HG03520 (cell line): ENCODE results near the gene PKHD1.

ENCODE experiments used
- ATAC-seq: cut with Tn5 transposase; IDR thresholded peaks from one replicate; pipeline ENCODE4 v1.9.1; 2021; ENCODE audit warnings: mild to moderate bottlenecking, moderate library complexity; ENCODE audit not compliant: unreplicated experiment

Gene PKHD1

GRCh38 chr6:51633424-51633823 lies 454.0 kb downstream of the PKHD1 start:
- ATAC-seq, result no peak

GRCh38 chr6:51630011-51630410 lies 457.4 kb downstream of the PKHD1 start:
- no peak for ATAC-seq

DNA sequence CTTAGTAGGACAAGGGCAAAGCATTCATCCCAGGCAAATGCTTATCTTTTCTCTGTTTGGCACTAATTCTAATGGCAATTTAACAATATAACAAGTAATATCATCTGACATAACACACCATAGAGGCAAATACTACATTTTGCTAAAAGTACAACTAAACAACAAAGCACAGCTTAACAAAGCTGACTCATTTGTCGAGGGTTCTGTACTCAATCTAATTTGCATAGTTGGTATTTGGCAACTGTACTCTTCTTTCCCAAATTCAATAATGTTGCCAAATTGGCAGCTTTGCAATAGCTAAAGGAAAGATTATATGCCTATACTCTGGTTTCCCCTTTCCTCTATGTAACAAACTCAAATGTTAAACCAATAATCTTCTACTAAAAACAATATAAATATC lies 461.0 kb downstream of the PKHD1 start:
- no peak for ATAC-seq

DNA sequence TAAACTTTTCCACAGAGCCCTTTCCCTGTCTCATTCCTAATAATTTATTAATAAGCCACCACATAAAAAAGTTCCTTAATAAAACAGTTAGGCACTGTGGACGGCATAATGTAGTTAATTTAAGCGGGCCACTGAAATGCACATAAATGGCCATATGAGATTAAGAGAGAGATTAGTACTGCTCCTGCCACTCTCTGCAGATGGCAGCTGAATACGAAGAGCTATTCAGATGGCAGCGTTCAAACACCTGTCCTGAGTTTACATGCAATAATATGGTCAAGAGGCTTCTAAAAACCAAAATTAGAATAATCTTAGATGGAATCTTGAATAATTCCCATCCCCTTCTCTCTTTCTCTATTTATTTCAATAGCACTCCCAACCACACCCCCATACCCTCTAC lies 461.8 kb downstream of the PKHD1 start:
- no peak for ATAC-seq

DNA sequence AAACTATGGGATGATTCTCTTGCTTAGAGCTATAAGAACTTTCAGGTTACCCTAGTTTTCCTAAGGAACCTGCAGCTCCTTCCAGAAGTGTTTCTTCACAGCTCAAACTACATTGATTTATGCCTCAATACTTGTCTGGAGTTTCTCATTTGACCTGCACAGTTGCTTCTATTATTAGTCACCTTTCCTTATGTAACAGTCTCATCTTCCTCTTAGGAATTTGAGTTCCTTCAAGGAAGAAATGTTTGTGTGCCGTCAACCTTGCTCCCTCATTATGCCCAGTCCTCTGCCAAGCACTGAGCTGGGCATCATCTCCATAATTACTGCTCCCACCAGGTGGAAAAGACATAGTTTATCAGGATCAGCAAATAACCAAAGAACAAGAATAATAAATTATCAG lies 466.4 kb downstream of the PKHD1 start:
- no peak for ATAC-seq

DNA sequence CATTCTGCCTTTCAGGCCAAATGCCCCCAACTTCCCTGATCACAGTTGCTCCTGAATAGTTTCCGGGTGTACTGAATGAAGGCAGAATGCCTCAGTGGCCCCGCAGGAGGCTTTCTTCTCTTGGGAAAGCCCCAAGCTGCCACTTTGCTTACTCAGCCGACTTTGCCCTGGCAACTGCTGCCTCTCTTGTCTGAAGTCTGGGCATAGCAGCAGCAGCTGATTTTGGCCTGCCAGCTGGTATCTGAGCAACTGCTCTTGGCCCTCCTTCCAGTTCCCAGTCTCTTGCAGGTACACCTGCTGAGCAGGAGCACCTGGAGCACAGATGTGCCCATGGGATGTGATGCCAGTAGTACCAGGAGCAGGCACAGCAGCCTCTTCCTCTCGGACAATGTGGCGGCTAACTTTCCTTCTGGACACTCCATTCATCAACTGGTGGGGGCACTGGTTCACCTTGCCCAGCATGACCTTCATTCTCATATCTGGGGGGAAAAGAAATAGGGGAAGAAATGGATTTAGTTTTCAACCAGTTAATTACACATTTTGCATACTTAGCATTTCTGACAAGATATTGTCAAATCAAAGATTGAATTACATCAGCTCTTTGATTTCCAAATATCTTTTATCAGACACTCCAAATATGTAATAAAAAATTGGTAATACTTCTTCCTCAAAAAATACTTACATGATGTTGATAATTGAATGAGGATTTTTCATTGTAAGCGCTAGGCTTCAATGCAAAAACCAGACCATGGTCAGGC lies 468.2 kb downstream of the PKHD1 start:
- peak; percentile 14 for ATAC-seq

GRCh38 chr6:51618563-51618962 lies 468.9 kb downstream of the PKHD1 start:
- peak; percentile 61 for ATAC-seq

DNA sequence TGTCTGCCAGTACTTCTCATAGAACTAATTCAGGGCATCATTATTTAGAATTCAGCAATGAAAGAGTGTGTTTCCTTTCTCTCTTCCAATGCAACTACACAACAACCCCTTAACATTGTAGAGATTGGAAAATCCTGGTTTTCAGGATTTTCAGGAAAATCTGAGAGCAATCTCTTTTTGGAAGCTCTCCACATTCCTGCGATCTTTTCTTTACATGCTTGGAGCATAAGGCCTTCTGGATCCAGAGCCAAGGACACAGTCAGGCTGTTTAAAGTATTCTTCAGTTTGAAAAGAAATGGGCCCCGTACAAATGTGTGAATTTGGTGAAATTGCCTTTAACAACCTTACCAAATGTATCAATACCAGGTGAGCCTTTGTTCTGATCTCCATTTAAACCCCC lies 469.7 kb downstream of the PKHD1 start:
- no peak for ATAC-seq

DNA sequence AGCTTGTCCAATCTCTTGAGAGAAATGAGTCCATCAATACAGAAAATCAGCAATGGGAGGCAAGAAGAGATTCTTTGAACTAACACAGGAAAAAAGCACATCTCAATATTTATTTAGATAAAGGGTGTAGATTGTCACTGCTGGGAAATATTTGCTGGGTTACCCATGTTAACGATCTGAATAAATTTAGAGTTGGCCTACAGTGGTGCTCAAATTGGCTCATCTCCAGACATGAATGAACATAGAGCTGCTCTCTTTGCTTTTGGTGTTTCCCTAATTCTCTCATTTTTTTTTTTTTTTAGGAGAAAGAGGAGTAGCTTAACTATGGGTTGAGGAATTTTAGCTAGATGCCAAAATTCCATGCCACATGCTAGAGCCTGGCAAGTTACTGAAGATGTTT lies 471.2 kb downstream of the PKHD1 start:
- ATAC-seq, result no peak

DNA sequence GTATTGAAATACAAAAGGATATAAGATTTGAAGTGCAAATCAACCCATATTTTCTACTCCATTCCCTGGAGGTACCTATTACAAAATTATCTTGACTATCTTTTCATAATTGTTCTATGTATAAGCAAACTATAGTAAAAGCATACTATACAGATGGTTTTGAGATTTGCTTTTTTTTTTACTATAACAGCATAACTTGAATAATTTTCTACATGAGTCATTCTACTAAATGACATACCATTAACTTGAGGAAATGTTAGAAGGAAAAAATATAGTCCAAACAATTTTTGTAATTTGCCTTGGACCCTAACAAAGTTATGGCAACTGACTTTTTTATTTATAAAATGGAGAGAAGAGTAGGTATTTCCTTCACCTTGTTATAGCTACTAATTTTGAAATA lies 472.7 kb downstream of the PKHD1 start:
- ATAC-seq, result no peak

GRCh38 chr6:51613558-51613957 lies 473.9 kb downstream of the PKHD1 start:
- ATAC-seq, result no peak

GRCh38 chr6:51608932-51609331 lies 478.5 kb downstream of the PKHD1 start:
- ATAC-seq, result no peak

DNA sequence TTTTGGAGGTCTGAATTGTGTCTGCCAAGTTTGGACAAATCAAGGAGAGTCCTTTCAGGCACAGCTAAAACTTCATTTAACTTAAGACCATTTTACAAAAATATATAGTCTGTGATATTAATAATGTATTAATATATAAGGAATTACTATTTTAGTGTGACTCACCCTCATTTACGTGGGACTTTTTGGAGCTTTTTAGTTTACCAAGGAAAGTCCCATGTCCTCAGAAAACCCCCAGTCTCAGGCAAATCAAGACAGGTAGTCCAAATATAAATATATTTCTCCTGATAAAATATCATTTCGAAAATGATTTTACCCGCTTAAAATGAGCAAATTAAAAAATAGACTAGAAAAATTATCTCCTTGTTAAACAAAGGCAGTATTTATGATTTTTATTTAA lies 479.0 kb downstream of the PKHD1 start:
- ATAC-seq, result no peak

- ATAC-seq, result no peak
These were observed 486.9 kb downstream of the PKHD1 start for GRCh38 chr6:51600514-51600913.

DNA sequence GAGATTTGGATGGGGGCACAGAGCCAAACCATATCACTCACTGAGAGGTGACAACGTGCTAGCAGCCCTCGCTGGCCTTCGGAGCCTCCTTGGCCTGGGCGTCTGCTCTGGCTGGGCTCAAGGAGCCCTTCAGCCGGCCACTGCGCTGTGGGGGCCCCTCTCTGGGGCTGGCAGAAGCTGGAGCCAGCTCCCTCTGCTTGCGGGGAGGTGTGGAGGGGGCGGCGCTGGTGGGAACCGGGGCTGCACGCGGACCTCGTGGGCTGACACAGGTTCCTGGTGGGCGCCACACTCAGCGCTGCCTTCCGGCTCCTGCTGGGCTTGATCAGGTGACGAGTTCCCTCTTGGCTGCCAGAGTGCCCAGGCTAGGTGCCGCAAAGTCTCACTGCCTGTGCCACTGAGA lies 489.2 kb downstream of the PKHD1 start:
- no peak for ATAC-seq

GRCh38 chr6:51594981-51595380 lies 492.4 kb downstream of the PKHD1 start:
- ATAC-seq, result no peak

GRCh38 chr6:51585264-51585663 lies 502.1 kb downstream of the PKHD1 start:
- no peak for ATAC-seq

- no peak for ATAC-seq
These were observed 503.2 kb downstream of the PKHD1 start for GRCh38 chr6:51584163-51584562.

- ATAC-seq, result no peak
These were observed 508.4 kb downstream of the PKHD1 start for GRCh38 chr6:51578994-51579393.

DNA sequence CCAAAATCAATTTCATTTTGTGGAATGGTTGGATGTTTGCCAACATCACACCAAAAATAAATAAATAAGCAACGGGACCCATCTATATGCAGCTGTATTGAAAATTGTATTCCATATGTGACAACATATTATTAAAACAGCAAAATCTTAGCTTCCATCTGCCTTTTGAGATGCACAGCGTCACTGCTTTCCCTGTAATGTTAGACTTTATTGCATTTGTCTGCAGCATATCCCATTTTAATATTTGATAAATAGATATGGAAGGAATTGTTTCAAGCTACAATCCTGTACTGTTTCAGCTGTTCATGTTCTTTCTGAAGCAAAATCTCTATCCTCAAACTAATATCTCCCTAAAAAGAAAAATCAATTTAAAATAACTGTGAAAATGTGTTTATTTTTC lies 509.1 kb downstream of the PKHD1 start:
- no peak for ATAC-seq

- no peak for ATAC-seq
These were observed 513.4 kb downstream of the PKHD1 start for GRCh38 chr6:51574040-51574439.

GRCh38 chr6:51571168-51571567 lies 516.2 kb downstream of the PKHD1 start:
- no peak for ATAC-seq
